Amniotic stem cell (primary cell): Measurements from ENCODE around the gene HRH3.

Experiments
- DNase-seq: peaks from one replicate; lab custom pipeline; 2025; lab: John Stamatoyannopoulos, UW

Gene HRH3

DNA sequence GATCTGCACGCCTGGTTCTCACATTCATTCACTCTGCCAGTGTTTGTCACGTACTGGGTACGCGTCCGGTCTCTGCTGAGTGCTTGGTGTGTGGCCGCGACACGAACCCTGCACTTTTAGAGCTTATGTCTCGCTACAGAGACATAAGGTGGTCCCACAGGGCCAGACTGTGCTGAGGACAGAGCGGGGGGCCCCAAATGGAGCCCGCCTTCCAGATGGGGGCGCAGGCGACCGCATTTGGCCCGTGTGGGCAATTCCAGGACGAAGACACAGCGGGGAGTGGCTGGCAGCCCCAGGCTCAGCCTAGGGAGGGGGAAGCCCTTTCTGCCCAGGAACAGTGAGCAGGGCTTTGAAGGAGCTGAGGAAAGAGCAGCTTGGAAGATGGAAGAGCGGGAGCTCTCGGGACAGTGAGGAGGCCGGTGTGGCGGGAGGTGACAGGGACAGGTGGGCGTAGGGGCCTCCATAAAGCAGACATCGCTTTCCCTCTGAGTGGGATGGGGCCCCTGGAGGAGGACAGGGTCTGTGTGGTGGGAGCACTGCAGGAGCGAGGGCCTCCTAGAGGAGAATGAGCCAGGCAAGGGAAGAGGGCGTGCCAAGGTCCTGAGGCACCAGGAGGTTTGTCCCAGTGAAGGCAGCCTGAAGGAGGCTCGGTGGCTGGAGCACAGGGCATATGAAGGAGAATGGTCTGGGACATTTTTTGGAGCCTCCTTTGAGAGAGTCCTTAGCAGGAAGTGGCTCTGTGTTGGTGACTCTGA lies 45.0 kb downstream of the HRH3 start:
- DNase-seq = no peak

GRCh38 chr20:62174021-62174804 lies 45.9 kb downstream of the HRH3 start:
- DNase-seq = no peak

DNA sequence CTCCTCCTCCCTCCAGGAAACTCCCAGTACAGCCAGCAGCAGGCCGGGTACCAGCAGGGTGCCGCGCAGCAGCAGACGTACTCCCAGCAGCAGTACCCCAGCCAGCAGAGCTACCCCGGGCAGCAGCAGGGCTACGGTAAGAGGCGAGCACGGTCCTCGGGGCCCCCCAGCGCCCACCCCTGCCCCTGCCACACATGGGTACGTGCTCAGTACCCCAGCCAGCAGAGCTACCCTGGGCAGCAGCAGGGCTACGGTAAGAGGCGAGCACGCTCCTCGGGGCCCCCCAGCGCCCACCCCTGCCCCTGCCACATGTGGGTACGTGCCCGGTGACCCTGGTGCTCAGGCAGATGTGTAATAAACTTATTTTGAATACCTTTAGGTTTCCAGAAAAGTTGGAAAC lies 47.4 kb downstream of the HRH3 start:
- no peak for DNase-seq

DNA sequence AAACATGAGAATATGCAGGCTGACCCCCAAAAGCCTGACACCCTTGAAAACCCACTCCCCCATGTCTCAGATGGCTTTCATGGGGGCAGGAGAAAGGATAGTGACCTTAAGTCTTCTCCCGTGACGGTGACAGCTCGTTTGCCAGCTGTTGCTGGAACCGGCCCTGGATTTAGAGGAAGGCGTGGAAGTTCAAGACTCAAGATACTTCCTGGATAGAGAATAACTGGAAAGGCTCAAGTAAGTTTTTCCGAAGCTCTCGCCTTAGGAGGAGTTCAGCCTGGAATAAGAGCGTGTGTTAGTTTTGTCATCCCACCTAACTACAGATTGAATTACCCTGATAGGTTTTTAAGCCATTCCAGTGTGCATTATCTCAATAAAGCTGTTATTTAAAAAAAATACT lies 48.8 kb downstream of the HRH3 start:
- no peak for DNase-seq

GRCh38 chr20:62170536-62170935 lies 49.5 kb downstream of the HRH3 start:
- DNase-seq = no peak

- DNase-seq = no peak
Observed at GRCh38 chr20:62168890-62169435, 51.1 kb downstream of the HRH3 start.

DNA sequence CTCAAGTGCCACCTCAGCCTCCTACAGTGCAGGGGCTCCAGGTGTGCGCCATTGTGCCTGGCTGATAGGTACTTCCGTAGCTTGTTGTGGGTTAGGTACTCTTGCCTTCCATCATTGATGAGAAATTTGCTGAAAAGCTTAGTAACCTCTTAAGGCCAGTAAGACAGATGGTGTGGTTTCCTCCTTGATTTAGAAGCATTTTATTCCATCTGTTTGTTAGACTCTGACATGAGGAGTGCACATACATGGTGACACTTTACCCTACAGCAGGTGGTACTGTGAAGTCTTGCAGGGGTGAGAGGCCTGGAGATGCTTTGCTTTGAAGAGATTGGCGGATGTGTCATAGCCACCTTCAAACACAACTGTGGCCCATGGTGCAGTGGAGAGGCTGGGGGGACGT lies 52.0 kb downstream of the HRH3 start:
- no peak for DNase-seq

- no peak for DNase-seq
Observed at GRCh38 chr20:62167474-62167873, 52.6 kb downstream of the HRH3 start.

DNA sequence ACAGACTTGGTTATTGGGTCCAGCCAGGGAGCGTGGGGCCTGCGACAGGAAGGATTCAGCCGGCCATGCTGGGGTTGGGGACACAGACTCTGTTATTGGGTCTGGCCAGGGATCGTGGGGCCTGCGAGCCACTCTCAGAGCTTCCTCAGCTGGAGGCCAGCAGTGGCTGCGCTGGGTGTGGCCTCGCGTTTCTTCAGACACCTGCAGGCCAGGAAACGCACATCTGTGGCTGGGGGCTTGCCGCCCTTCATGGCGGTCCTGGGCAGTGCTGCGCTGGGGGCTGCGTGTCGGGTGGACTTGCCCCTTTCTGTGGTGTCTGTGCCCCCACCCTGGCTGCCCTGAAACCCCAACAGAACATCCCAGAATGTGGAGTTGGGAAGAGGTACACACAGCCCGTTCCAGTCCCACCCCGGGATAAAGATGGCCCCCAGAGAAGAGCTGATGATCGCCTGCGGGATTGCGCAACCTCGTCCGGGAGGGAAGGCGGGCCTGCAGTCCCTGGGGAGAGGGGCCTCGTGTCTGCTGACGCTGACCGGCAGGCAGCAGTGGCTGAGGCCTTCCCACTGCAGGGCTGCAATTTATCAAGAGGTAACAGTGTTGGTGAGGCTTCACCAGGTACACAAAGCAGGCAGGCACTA lies 54.2 kb downstream of the HRH3 start:
- no peak for DNase-seq
